Thymus (tissue), 14 donors: Measurements from ENCODE around the gene LRCH2. TPM values are rescaled to one million over a fixed set of nuclear protein-coding genes. Genes with fewer than 3 reads are reported as not detected.

Experiments used
- DNase-seq, 9 donors: peaks; one replicate each; pipeline ENCODE4 v3.0.0-alpha.2; 2013; ENCODE audit warnings: low spot score in 9 of 9, low read depth in 6 of 9, missing footprints in 1 of 9
- H3K27ac ChIP-seq, 2 donors: one replicate each; pipeline ENCODE4 v1.5.1; 2013; ENCODE audit warnings: control low read depth in 1 of 2, low read depth in 1 of 2, low read length in 1 of 2, mild to moderate bottlenecking in 1 of 2, moderate library complexity in 1 of 2
- H3K27me3 ChIP-seq, 2 donors: one replicate each; pipeline ENCODE4 v1.5.1; 2013; ENCODE audit warnings: low read length in 1 of 2; ENCODE audit not compliant: control insufficient read depth in 2 of 2, insufficient read depth in 1 of 2
- H3K36me3 ChIP-seq, 2 donors: one replicate each; pipeline ENCODE4 v1.5.1; 2013; ENCODE audit warnings: low read length in 1 of 2, mild to moderate bottlenecking in 1 of 2, moderate library complexity in 1 of 2; ENCODE audit not compliant: control insufficient read depth in 2 of 2, insufficient read depth in 2 of 2
- H3K4me1 ChIP-seq, 2 donors: one replicate each; pipeline ENCODE4 v1.5.1; 2013; ENCODE audit warnings: low read length in 2 of 2; ENCODE audit not compliant: control insufficient read depth in 2 of 2, insufficient read depth in 2 of 2
- H3K4me3 ChIP-seq, 2 donors: one replicate each; pipeline ENCODE4 v1.5.1; 2013; ENCODE audit warnings: low read length in 2 of 2, control low read depth in 1 of 2, mild to moderate bottlenecking in 1 of 2
- H3K9me3 ChIP-seq, 2 donors: one replicate each; pipeline ENCODE4 v1.5.1; 2013; ENCODE audit warnings: low read length in 1 of 2, mild to moderate bottlenecking in 1 of 2; ENCODE audit not compliant: control insufficient read depth in 2 of 2, insufficient read depth in 1 of 2
- WGBS: extraction: QIAGEN DNeasy Blood & Tissue Kit; methylation state at CpG from one replicate; pipeline ENCODE4 v1.1.7; 2013; 5-methylcytosine and 5-hydroxymethylcytosine counted together
- long read RNA-seq, 10 donors: transcript quantifications; one replicate each; lab custom pipeline, GENCODE V29; 2026
- polyA plus RNA-seq: library from polyadenylated mRNA; stranded (reverse); fragments of 200-250 nt; gene quantifications from one replicate; pipeline ENCODE4 v1.2.3, GENCODE V29; 2013
- total RNA-seq: library from RNA; stranded (reverse); fragments of 120-200 nt; gene quantifications from one replicate; pipeline ENCODE4 v1.2.4, GENCODE V29; 2013
- donor health status: healthy.

Gene LRCH2, protein sequence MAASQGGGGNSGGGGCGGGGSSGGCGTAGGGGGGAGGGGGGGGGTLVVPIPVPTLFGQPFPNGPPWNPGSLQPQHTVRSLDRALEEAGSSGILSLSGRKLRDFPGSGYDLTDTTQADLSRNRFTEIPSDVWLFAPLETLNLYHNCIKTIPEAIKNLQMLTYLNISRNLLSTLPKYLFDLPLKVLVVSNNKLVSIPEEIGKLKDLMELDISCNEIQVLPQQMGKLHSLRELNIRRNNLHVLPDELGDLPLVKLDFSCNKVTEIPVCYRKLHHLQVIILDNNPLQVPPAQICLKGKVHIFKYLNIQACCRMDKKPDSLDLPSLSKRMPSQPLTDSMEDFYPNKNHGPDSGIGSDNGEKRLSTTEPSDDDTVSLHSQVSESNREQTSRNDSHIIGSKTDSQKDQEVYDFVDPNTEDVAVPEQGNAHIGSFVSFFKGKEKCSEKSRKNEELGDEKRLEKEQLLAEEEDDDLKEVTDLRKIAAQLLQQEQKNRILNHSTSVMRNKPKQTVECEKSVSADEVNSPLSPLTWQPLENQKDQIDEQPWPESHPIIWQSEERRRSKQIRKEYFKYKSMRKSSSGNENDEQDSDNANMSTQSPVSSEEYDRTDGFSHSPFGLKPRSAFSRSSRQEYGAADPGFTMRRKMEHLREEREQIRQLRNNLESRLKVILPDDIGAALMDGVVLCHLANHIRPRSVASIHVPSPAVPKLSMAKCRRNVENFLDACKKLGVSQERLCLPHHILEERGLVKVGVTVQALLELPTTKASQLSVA
- total RNA-seq: 1.0 TPM
- 0.98 TPM for polyA plus RNA-seq
- long read RNA-seq, donor 1: 0 reads
- long read RNA-seq, donor 2: 0 reads
- long read RNA-seq, donor 3: 0 reads
- long read RNA-seq, donor 4: 0 reads
- long read RNA-seq, donor 5: 0 reads
- long read RNA-seq, donor 6, full-length matches to known transcripts: 1 of 1 reads
- long read RNA-seq, donor 6, partial matches to known transcripts: 0 of 1 reads
- long read RNA-seq, donor 6, other reads (novel, unspliced or antisense): 0 of 1 reads
- long read RNA-seq, donor 7: 0 reads
- long read RNA-seq, donor 8: 0 reads
- long read RNA-seq, donor 9: 0 reads
- long read RNA-seq, donor 10: 0 reads

DNA sequence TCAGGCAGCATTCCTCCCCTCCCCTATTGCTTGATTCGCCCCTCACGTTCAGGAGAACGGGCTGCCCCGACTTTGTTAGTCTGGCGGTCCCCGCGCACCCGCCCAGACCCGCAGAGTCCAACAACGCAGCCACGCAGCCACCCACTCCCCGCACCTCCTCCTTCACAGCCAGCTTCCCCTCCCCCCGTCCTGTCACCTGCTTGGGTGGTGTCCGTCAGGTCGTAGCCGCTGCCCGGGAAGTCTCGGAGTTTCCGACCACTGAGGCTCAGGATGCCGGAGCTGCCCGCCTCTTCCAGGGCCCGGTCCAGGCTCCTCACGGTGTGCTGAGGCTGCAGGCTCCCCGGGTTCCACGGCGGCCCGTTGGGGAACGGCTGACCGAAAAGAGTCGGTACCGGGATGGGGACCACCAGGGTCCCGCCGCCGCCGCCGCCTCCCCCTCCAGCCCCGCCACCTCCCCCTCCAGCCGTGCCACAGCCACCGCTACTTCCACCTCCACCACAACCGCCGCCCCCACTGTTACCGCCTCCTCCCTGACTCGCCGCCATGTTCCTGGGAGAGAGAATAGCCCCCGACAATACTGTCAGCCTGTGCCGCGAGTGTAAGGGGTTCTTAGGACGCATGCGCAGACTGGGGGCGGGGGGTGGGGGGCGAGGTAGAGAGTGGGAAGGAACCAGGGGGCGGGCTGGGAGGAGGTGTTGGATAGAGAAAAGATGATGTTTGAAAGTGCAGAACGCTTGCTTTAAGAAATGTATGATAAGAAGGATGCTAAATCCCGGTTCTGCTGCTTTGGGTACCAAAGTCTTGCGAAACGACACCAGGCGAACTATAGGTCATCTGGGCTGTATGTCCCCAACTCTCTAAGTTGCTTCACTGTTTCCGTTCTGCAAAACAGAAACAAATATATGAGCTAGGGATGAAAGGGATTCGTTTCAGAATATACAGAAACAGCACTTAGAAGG is at the start of gene LRCH2:
Gene LRCH2 (minus strand): TSS at position 600 of the 959 bp plus-strand sequence. CDS start 55 bp downstream, at position 545.
- DNase-seq: peak in 3 of 9 donors; percentile 4 to 45 (median 8)
- WGBS: 2% methylated on average over 59 of the region's 59 CpGs
- Histone ChIP-seq H3K9me3 (no peaks in the 10 kb centered on the region), H3K27me3 (peaks cover 3 to 16% of the 10 kb centered on the region in 2 donors), H3K4me1 (no peaks in the 10 kb centered on the region), H3K27ac (no peak within 1 kb of the TSS), H3K4me3 (peak within 1 kb of the TSS; percentile 10 to 44), H3K36me3 (no peaks in the 10 kb centered on the region)

DNA sequence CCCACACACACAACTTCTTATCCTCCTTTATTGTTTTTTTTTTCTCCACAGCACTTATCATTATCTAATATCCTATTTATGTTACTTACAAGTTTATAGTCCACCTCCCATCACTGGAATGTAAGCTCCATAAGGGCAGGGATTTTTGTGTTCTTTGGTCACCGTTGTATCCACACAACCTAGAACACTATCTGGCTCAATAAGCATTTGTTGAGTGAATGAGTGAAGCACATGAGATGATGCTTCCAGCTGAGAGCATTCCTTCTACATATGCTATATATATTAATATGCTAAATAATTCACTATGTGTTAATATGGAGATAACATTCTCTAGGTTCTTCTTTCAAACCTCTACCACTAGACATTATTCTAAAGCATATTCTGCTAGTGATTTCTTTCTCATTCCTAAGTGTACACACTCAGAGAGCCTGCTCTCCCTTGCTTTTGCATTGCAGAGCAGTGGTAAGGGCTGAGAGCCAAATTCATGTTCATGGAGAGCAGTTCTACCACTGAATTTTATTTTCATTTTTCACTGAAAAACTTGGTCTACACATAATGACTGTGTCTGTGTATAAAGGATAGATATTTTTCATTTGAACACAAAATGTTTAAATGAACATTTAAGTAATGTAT is 35.3 kb upstream of the LRCH2 start:
- 93% methylated on average over 1 of the region's 1 CpG for WGBS
- no peak overlapping the region for H3K4me3 ChIP-seq
- no peak for DNase-seq
- no peak overlapping the region for H3K27ac ChIP-seq
- H3K27me3 ChIP-seq: no peaks in the 10 kb centered on the region
- no peaks in the 10 kb centered on the region for H3K36me3 ChIP-seq
- no peaks in the 10 kb centered on the region for H3K4me1 ChIP-seq
- no peaks in the 10 kb centered on the region for H3K9me3 ChIP-seq

DNA sequence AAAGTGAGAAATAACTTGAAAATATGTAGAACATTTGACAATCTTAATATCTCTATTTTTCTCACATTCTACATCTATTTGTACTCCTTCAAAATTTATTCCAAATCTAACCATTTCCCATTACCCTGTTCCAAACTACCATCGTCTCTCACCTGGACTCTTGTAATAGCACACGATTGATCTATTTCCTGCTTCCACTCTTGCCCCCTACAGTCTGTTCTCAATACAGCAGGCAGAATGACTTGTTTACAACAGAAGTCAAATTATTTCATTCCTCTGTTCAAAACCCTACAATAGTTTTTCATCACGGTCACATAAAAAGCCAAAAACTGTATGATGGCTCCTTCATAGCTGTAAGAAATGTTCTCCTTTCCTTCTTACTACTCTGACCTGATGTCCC is 34.5 kb upstream of the LRCH2 start:
- Histone ChIP-seq H3K27me3 (no peaks in the 10 kb centered on the region), H3K4me3 (no peak overlapping the region), H3K36me3 (no peaks in the 10 kb centered on the region), H3K9me3 (no peaks in the 10 kb centered on the region), H3K27ac (no peak overlapping the region), H3K4me1 (no peaks in the 10 kb centered on the region)
- WGBS: 54% methylated on average over 3 of the region's 3 CpGs
- DNase-seq: peak in 2 of 9 donors; percentile 1 to 2

DNA sequence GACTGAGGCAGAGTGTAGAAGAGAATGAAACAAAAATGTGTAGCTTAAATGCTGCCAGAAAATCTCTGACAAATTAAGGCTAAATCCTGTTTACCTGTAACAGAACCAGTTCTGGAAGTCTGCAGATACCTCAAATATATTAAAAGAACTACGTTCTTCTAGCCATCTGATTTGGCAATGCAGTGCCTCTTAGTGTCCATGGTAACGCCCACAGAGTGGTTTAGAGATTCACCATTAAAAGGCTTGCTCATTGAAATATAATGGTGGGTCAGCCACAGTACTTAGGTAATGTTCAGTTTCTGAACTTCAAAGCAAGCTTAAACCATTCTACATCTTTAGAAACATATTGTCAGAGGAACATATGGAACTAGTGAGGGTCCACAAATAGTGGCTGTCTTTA is 32.4 kb upstream of the LRCH2 start:
- Histone ChIP-seq H3K27me3 (no peaks in the 10 kb centered on the region), H3K9me3 (no peaks in the 10 kb centered on the region)
- 90% methylated on average over 2 of the region's 2 CpGs for WGBS

DNA sequence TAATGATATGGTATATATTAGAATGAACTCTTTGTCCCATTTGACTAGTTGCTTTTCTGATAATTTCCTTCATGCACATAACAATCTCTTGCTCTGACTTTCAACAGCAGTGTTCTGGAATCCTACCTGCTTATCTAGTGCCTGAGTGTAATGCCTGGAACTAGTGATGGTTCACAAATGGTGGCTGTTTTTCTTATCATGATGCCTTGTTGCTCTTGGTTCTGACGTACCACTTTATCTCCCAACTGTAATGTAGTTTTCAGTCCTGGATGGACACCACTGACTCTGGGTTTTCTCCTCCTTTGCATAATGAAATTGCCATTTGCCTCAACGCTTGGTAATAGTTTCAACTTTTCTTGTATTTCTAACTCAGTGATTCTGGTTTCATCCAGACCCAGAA is 30.1 kb upstream of the LRCH2 start:
- H3K9me3 ChIP-seq: no peaks in the 10 kb centered on the region
- 98% methylated on average over 2 of the region's 2 CpGs for WGBS
- H3K27me3 ChIP-seq: no peaks in the 10 kb centered on the region
- H3K36me3 ChIP-seq: no peaks in the 10 kb centered on the region
- no peaks in the 10 kb centered on the region for H3K4me1 ChIP-seq
- no peak overlapping the region for H3K27ac ChIP-seq
- no peak for DNase-seq
- no peak overlapping the region for H3K4me3 ChIP-seq

More for the DNA sequence above, 32.4 kb upstream of the LRCH2 start:
- H3K4me3 ChIP-seq: no peak overlapping the region
- DNase-seq: no peak
- H3K4me1 ChIP-seq: no peaks in the 10 kb centered on the region
- no peaks in the 10 kb centered on the region for H3K36me3 ChIP-seq
- H3K27ac ChIP-seq: no peak overlapping the region

DNA sequence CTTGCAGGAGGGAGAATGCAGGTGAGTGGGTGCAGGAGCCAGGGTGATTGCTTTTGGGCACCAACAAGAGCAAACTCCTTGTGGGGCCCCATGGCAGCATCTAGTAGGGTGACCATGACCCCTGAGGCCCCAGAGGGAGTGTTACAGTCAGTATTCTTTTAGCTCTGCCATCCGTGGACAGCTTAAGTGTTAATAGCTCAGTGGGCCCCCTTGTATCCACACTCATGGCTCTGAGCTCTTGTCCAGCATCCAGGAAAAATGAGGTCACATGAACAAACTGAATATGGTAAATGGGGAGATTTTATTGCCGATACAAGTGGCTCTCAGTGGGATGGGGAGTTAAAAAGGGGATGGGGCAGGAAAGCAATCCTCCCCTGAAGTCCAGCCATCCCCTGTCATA is 27.3 kb upstream of the LRCH2 start:
- no peak for DNase-seq
- Histone ChIP-seq H3K9me3 (no peaks in the 10 kb centered on the region), H3K27ac (no peak overlapping the region), H3K4me3 (no peak overlapping the region), H3K36me3 (no peaks in the 10 kb centered on the region), H3K27me3 (no peaks in the 10 kb centered on the region), H3K4me1 (no peaks in the 10 kb centered on the region)
- WGBS: 94% methylated on average over 2 of the region's 2 CpGs

DNA sequence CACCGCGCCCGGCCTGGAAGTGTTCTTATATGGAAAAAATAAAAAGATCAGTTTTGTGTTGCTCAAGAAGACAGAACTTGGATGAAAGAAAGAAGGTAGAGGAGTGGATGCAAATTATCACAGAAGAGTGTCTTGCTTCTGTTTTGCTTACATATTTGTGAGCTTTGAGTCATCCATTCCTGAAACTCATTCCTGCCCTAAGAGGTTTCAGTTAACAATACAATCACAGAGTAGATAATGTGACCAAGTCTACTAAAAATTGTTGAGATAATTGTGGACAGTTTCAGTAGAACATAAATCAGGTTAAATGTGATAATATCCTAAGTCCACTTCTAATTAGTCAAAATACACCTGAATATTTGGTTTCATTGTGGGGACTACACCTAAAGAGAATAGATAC is 26.4 kb upstream of the LRCH2 start:
- no peaks in the 10 kb centered on the region for H3K27me3 ChIP-seq
- H3K4me3 ChIP-seq: no peak overlapping the region
- no peaks in the 10 kb centered on the region for H3K36me3 ChIP-seq
- DNase-seq: no peak
- 99% methylated on average over 3 of the region's 3 CpGs for WGBS
- H3K9me3 ChIP-seq: no peaks in the 10 kb centered on the region
- H3K4me1 ChIP-seq: no peaks in the 10 kb centered on the region
- H3K27ac ChIP-seq: no peak overlapping the region

DNA sequence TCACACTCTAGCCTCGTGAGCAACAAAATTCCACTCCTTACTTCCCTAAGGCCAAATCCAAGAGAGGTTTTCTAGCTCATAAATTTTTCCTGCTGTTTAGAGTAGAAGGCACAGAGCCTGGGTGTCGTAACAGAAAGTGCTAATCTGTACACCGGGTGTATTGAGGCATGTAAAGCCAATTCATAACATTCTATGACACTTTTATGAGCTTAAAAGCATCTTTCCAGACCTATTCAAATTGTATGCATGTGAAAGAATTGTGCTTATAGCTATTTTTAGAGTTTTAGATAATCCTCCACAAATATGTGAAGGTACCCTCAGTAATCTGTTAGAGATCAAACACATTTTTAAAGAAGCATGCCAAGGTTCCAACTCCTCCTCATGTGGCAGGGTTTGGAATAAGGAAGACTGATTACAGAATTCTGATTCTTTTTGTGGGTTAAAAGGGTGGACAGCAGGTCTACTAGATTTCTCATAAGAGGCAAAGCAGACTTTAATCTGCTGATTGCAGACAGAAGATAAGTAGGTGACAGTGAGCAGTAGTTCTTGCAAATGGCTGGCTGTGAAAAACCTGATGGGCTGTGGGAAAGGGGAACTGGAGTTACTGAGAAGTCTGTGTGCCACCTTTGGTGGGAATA is 25.5 kb upstream of the LRCH2 start:
- 92% methylated on average over 3 of the region's 3 CpGs for WGBS
- Histone ChIP-seq H3K9me3 (no peaks in the 10 kb centered on the region), H3K27me3 (no peaks in the 10 kb centered on the region), H3K27ac (no peak overlapping the region), H3K4me1 (no peaks in the 10 kb centered on the region), H3K4me3 (no peak overlapping the region), H3K36me3 (no peaks in the 10 kb centered on the region)
- no peak for DNase-seq
